GM23338 (cell line): ENCODE data around the gene NET1. TPM values are rescaled to one million over a fixed set of nuclear protein-coding genes. Genes with fewer than 3 reads are reported as not detected.

Source experiments
- ATAC-seq: fragments of 200-7000 bp; cut with Tn5 transposase; 3 replicates; pipeline ENCODE4 v1.9.1; 2020
- DNase-seq: peaks from one replicate; pipeline ENCODE4 v3.0.0-alpha.2; 2015; ENCODE audit warnings: low spot score
- H2AFZ ChIP-seq: fragments of 200-600 bp; sonication (generic); 2 replicates; pipeline ENCODE4 v1.8.0; 2016; ENCODE audit warnings: antibody characterized with exemption, mild to moderate bottlenecking, moderate library complexity
- H3F3A ChIP-seq: fragments of 200-600 bp; sonication (generic); replicated peaks from 2 replicates; pipeline ENCODE4 v1.8.0; 2017; ENCODE audit warnings: antibody characterized with exemption, mixed run types, low read depth
- H3K27ac ChIP-seq: fragments of 200-600 bp; sonication (generic); 2 replicates; pipeline ENCODE4 v1.6.1; 2016; ENCODE audit warnings: low read depth
- H3K27me3 ChIP-seq: fragments of 200-600 bp; sonication (generic); 2 replicates; pipeline ENCODE4 v1.8.0; 2016; ENCODE audit warnings: mild to moderate bottlenecking, mixed run types, moderate library complexity; ENCODE audit not compliant: insufficient read depth
- H3K36me3 ChIP-seq: fragments of 200-600 bp; sonication (generic); 2 replicates; pipeline ENCODE4 v1.8.0; 2016; ENCODE audit warnings: mild to moderate bottlenecking; ENCODE audit not compliant: insufficient read depth
- H3K4me1 ChIP-seq: fragments of 200-600 bp; sonication (generic); 2 replicates; pipeline ENCODE4 v1.8.0; 2016; ENCODE audit warnings: mild to moderate bottlenecking, moderate library complexity; ENCODE audit not compliant: insufficient read depth
- H3K4me2 ChIP-seq: fragments of 200-600 bp; sonication (generic); 2 replicates; pipeline ENCODE4 v1.7.1; 2017; ENCODE audit warnings: mixed run types
- H3K4me3 ChIP-seq: fragments of 200-600 bp; sonication (generic); 2 replicates; pipeline ENCODE4 v1.6.1; 2016; ENCODE audit warnings: mixed run types
- H3K79me2 ChIP-seq: fragments of 200-600 bp; sonication (generic); replicated peaks from 2 replicates; pipeline ENCODE4 v1.8.0; 2017; ENCODE audit warnings: mild to moderate bottlenecking; ENCODE audit not compliant: insufficient read depth
- H3K9me2 ChIP-seq: fragments of 200-600 bp; sonication (generic); 2 replicates; pipeline ENCODE4 v1.8.0; 2017; ENCODE audit not compliant: insufficient read depth
- H4K20me1 ChIP-seq: fragments of 200-600 bp; sonication (generic); replicated peaks from 2 replicates; pipeline ENCODE4 v1.8.0; 2017; ENCODE audit warnings: mild to moderate bottlenecking; ENCODE audit not compliant: insufficient read depth
- H3K27ac Mint-ChIP-seq: 2 replicates; pipeline ENCODE4 v1.8.0; 2020; ENCODE audit warnings: inconsistent platforms, mild to moderate bottlenecking, moderate library complexity, mixed read lengths
- H3K27me3 Mint-ChIP-seq: 3 replicates; pipeline ENCODE4 v1.8.0; 2022; ENCODE audit warnings: low read depth, mild to moderate bottlenecking, moderate library complexity, mixed read lengths, inconsistent platforms; ENCODE audit not compliant: insufficient read depth, poor library complexity
- H3K36me3 Mint-ChIP-seq: 3 replicates; pipeline ENCODE4 v1.8.0; 2021; ENCODE audit warnings: low read depth, mild to moderate bottlenecking, inconsistent platforms, moderate library complexity, mixed read lengths
- H3K4me1 Mint-ChIP-seq: 3 replicates; pipeline ENCODE4 v1.8.0; 2020; ENCODE audit warnings: mild to moderate bottlenecking, inconsistent platforms, mixed read lengths
- H3K4me3 Mint-ChIP-seq: 3 replicates; pipeline ENCODE4 v1.8.0; 2021; ENCODE audit warnings: moderate library complexity, mild to moderate bottlenecking, inconsistent platforms, mixed read lengths
- H3K9me3 Mint-ChIP-seq: 3 replicates; pipeline ENCODE4 v1.8.0; 2020; ENCODE audit warnings: moderate library complexity, mild to moderate bottlenecking, inconsistent platforms, mixed read lengths
- EZH2 ChIP-seq: fragments of 200-600 bp; sonication (generic); IDR thresholded peaks from one replicate; pipeline ENCODE4 v1.8.0; 2017; ENCODE audit warnings: antibody characterized with exemption, mild to moderate bottlenecking, low read depth; ENCODE audit not compliant: unreplicated experiment
- JUNB ChIP-seq: IDR thresholded peaks from one replicate; pipeline ENCODE4 v1.6.1; 2016; ENCODE audit warnings: antibody characterized with exemption; ENCODE audit not compliant: unreplicated experiment
- NANOG ChIP-seq: IDR thresholded peaks from 2 replicates; pipeline ENCODE4 v1.6.1; 2016; ENCODE audit warnings: antibody characterized with exemption, borderline replicate concordance
- POLR2AphosphoS5 ChIP-seq: IDR thresholded peaks from 2 replicates; pipeline ENCODE4 v1.6.1; 2016; ENCODE audit warnings: antibody characterized with exemption, low read depth
- ZNF114 ChIP-seq: fragments of 250-450 bp; sonication (Bioruptor Pico); IDR thresholded peaks from 2 replicates; pipeline ENCODE4 v1.5.0; 2020; ENCODE audit warnings: mild to moderate bottlenecking, moderate library complexity
- ZNF331 ChIP-seq: fragments of 250-450 bp; sonication (Bioruptor Pico); IDR thresholded peaks from 2 replicates; pipeline ENCODE4 v1.5.0; 2020; ENCODE audit warnings: low read depth, mild to moderate bottlenecking, moderate library complexity
- polyA plus RNA-seq: library from polyadenylated mRNA; unstranded; fragments of >200 nt; fragmentation: Nextera tagmentation; extraction: Ambion mirVana; gene quantifications from 2 replicates; pipeline ENCODE4 v1.2.1, GENCODE V29; 2016
- total RNA-seq: library from RNA; depleted of rRNA; stranded (reverse); fragments of >200 nt; shearing (Covaris generic); gene quantifications from 2 replicates; pipeline ENCODE4 v1.2.3, GENCODE V29; 2014
- TF ChIP-seq, protein P1 (sequence below), 2 experiments: fragments of 200-600 bp in 1 of 2; sonication (generic) in 1 of 2; conservative IDR thresholded peaks; 2 replicates each; pipeline versions ENCODE4 v1.5.1 to v1.6.1; 2016 to 2017; ENCODE audit warnings: antibody characterized with exemption in 2 of 2, low read depth in 2 of 2, mild to moderate bottlenecking in 2 of 2, moderate library complexity in 1 of 2
- TF ChIP-seq, protein P2 (sequence below): fragments of 250-450 bp; sonication (Bioruptor Pico); IDR thresholded peaks from 2 replicates; pipeline ENCODE4 v1.5.0; 2020; ENCODE audit warnings: mild to moderate bottlenecking, moderate library complexity

The NET1 gene
- total and polyA plus RNA-seq, 2 experiments from 2014 or later = 47.9 to 93.9 TPM

GRCh38 chr10:5381187-5381586, 31.2 kb upstream of the NET1 start (continued):
- TF ChIP-seq, protein P1, sequence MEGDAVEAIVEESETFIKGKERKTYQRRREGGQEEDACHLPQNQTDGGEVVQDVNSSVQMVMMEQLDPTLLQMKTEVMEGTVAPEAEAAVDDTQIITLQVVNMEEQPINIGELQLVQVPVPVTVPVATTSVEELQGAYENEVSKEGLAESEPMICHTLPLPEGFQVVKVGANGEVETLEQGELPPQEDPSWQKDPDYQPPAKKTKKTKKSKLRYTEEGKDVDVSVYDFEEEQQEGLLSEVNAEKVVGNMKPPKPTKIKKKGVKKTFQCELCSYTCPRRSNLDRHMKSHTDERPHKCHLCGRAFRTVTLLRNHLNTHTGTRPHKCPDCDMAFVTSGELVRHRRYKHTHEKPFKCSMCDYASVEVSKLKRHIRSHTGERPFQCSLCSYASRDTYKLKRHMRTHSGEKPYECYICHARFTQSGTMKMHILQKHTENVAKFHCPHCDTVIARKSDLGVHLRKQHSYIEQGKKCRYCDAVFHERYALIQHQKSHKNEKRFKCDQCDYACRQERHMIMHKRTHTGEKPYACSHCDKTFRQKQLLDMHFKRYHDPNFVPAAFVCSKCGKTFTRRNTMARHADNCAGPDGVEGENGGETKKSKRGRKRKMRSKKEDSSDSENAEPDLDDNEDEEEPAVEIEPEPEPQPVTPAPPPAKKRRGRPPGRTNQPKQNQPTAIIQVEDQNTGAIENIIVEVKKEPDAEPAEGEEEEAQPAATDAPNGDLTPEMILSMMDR (conservative IDR thresholded peaks at IDR 0.05; ENCODE audit: low read depth in 2 of 2) = no peak
- TF ChIP-seq ZNF331 (no peak), POLR2AphosphoS5 (no peak), EZH2 (no peak)

DNA sequence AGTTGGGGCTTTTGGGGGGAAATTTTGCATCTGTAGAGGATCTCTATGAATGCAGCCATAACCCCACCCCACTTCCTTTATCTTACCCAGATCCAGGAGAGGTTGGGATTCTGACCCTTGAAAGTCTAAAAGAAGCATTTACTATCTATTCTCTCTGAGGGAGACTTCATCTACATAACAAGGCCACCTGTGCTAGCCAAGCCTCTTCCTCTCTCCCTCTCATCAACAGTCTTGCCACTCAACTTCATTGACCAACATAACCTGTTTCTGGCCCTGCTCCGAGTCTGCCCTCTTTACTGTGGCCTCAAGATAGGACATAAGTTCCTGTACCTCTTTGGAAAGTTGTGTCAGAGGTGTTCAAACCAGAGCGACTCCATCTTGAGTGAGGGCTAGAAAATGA, 27.1 kb upstream of the NET1 start:
- peaks cover 4% of the 10 kb centered on the region; the same call in 1 of the 2 replicates for H3K36me3 ChIP-seq
- 0 out of 2 replicates have a peak, but pooled peaks cover 2% of the 10 kb centered on the region for H3F3A ChIP-seq
- H3K9me2 ChIP-seq = 0 out of 2 replicates have a peak, but pooled peaks cover 5% of the 10 kb centered on the region
- Mint-ChIP-seq H3K4me3 (no peak overlapping the region), H3K36me3 (peaks cover 22% of the 10 kb centered on the region), H3K4me1 (peaks cover 8% of the 10 kb centered on the region; the same call in 2 of the 3 replicates), H3K27me3 (no peaks in the 10 kb centered on the region), H3K27ac (no peak overlapping the region), H3K9me3 (peaks cover 33% of the 10 kb centered on the region)
- peaks cover 8% of the 10 kb centered on the region; the same call in 1 of the 2 replicates for H3K4me1 ChIP-seq
- H3K4me2 ChIP-seq = 0 out of 2 replicates have a peak overlapping the region, but pooled peaks have one; percentile 45
- TF ChIP-seq JUNB (no peak), NANOG (peak; percentile 51; the same call in 1 of the 2 replicates), ZNF114 (CRISPR knock-in tag) (0 out of 2 replicates have a peak, but pooled peaks have one; percentile 16), EZH2 (no peak)
- TF ChIP-seq, protein P2, sequence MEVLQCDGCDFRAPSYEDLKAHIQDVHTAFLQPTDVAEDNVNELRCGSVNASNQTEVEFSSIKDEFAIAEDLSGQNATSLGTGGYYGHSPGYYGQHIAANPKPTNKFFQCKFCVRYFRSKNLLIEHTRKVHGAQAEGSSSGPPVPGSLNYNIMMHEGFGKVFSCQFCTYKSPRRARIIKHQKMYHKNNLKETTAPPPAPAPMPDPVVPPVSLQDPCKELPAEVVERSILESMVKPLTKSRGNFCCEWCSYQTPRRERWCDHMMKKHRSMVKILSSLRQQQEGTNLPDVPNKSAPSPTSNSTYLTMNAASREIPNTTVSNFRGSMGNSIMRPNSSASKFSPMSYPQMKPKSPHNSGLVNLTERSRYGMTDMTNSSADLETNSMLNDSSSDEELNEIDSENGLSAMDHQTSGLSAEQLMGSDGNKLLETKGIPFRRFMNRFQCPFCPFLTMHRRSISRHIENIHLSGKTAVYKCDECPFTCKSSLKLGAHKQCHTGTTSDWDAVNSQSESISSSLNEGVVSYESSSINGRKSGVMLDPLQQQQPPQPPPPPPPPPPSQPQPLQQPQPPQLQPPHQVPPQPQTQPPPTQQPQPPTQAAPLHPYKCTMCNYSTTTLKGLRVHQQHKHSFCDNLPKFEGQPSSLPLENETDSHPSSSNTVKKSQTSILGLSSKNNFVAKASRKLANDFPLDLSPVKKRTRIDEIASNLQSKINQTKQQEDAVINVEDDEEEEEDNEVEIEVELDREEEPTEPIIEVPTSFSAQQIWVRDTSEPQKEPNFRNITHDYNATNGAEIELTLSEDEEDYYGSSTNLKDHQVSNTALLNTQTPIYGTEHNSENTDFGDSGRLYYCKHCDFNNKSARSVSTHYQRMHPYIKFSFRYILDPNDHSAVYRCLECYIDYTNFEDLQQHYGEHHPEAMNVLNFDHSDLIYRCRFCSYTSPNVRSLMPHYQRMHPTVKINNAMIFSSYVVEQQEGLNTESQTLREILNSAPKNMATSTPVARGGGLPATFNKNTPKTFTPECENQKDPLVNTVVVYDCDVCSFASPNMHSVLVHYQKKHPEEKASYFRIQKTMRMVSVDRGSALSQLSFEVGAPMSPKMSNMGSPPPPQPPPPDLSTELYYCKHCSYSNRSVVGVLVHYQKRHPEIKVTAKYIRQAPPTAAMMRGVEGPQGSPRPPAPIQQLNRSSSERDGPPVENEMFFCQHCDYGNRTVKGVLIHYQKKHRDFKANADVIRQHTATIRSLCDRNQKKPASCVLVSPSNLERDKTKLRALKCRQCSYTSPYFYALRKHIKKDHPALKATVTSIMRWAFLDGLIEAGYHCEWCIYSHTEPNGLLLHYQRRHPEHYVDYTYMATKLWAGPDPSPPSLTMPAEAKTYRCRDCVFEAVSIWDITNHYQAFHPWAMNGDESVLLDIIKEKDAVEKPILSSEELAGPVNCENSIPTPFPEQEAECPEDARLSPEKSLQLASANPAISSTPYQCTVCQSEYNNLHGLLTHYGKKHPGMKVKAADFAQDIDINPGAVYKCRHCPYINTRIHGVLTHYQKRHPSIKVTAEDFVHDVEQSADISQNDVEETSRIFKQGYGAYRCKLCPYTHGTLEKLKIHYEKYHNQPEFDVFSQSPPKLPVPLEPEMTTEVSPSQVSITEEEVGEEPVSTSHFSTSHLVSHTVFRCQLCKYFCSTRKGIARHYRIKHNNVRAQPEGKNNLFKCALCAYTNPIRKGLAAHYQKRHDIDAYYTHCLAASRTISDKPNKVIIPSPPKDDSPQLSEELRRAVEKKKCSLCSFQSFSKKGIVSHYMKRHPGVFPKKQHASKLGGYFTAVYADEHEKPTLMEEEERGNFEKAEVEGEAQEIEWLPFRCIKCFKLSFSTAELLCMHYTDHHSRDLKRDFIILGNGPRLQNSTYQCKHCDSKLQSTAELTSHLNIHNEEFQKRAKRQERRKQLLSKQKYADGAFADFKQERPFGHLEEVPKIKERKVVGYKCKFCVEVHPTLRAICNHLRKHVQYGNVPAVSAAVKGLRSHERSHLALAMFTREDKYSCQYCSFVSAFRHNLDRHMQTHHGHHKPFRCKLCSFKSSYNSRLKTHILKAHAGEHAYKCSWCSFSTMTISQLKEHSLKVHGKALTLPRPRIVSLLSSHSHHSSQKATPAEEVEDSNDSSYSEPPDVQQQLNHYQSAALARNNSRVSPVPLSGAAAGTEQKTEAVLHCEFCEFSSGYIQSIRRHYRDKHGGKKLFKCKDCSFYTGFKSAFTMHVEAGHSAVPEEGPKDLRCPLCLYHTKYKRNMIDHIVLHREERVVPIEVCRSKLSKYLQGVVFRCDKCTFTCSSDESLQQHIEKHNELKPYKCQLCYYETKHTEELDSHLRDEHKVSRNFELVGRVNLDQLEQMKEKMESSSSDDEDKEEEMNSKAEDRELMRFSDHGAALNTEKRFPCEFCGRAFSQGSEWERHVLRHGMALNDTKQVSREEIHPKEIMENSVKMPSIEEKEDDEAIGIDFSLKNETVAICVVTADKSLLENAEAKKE = peak; percentile 78
- TF ChIP-seq, protein P1 (conservative IDR thresholded peaks at IDR 0.05; ENCODE audit: low read depth in 2 of 2) = no peak
- no peaks in the 10 kb centered on the region for H3K27me3 ChIP-seq
- no peak overlapping the region for H2AFZ ChIP-seq
- peak; percentile 58 for DNase-seq
- no peaks in the 10 kb centered on the region for H4K20me1 ChIP-seq
- H3K27ac ChIP-seq = 0 out of 2 replicates have a peak overlapping the region, but pooled peaks have one; percentile 3
- H3K4me3 ChIP-seq = no peak overlapping the region
- no peaks in the 10 kb centered on the region for H3K79me2 ChIP-seq
- peak; percentile 89 for ATAC-seq
